HepG2 (cell line): ENCODE measurements around the gene KCNB1. TPM values are rescaled to one million over a fixed set of nuclear protein-coding genes. Genes with fewer than 3 reads are reported as not detected.

ENCODE experiments used
- ARNTL ChIP-seq: sonication (generic); formaldehyde crosslinking; IDR thresholded peaks from 2 replicates; pipeline ENCODE4 v1.4.0; 2020; ENCODE audit warnings: mild to moderate bottlenecking, missing genetic modification reagents
- DMTF1 ChIP-seq: sonication (generic); formaldehyde crosslinking; IDR thresholded peaks from 2 replicates; pipeline ENCODE4 v1.4.0; 2020; ENCODE audit warnings: mild to moderate bottlenecking, missing genetic modification reagents
- ETS1 ChIP-seq: sonication (generic); formaldehyde crosslinking; IDR thresholded peaks from 2 replicates; pipeline ENCODE4 v1.4.0; 2020; ENCODE audit warnings: missing genetic modification reagents
- FOXA1 ChIP-seq, 2 experiments: fragments of 450-650 bp in 1 of 2; sonication (generic) in 1 of 2; formaldehyde crosslinking in 1 of 2; IDR thresholded peaks; 2 replicates each; pipeline versions ENCODE4 v1.4.0 to v1.6.1; 2016 to 2020; ENCODE audit warnings: missing genetic modification reagents in 1 of 2
- GRHL1 ChIP-seq: sonication (generic); formaldehyde crosslinking; conservative IDR thresholded peaks from 2 replicates; pipeline ENCODE4 v1.8.0; 2022; ENCODE audit warnings: missing genetic modification reagents
- JARID2 ChIP-seq: sonication (generic); formaldehyde crosslinking; IDR thresholded peaks from 2 replicates; pipeline ENCODE4 v1.8.1; 2023; ENCODE audit warnings: missing genetic modification reagents, inconsistent platforms; ENCODE audit not compliant: insufficient replicate concordance
- MED1 ChIP-seq: sonication (generic); formaldehyde crosslinking; IDR thresholded peaks from 2 replicates; pipeline ENCODE4 v1.4.0; 2020; ENCODE audit warnings: missing genetic modification reagents
- MEIS2 ChIP-seq: sonication (generic); formaldehyde crosslinking; IDR thresholded peaks from 2 replicates; pipeline ENCODE4 v1.9.0; 2021; ENCODE audit warnings: mild to moderate bottlenecking, missing genetic modification reagents
- POLR2G ChIP-seq: fragments of 200-400 bp; formaldehyde crosslinking; IDR thresholded peaks from 2 replicates; pipeline ENCODE4 v1.6.1; 2018; ENCODE audit warnings: mild to moderate bottlenecking, low read depth, low read length, moderate library complexity
- PREB ChIP-seq: sonication (generic); formaldehyde crosslinking; IDR thresholded peaks from 2 replicates; pipeline ENCODE4 v1.4.0; 2020; ENCODE audit warnings: missing genetic modification reagents
- SCMH1 ChIP-seq: sonication (generic); formaldehyde crosslinking; IDR thresholded peaks from 2 replicates; pipeline ENCODE4 v1.9.0; 2021; ENCODE audit warnings: missing genetic modification reagents, mild to moderate bottlenecking, borderline replicate concordance
- SP1 ChIP-seq, 2 experiments: fragments of 450-650 bp in 1 of 2; sonication (generic) in 1 of 2; formaldehyde crosslinking in 1 of 2; IDR thresholded peaks; 2 replicates each; pipeline versions ENCODE4 v1.4.0 to v1.6.1; 2016 to 2020; ENCODE audit warnings: missing genetic modification reagents in 1 of 2
- SRY ChIP-seq: sonication (generic); formaldehyde crosslinking; IDR thresholded peaks from 2 replicates; pipeline ENCODE4 v1.8.0; 2022; ENCODE audit warnings: mild to moderate bottlenecking, missing genetic modification reagents
- THYN1 ChIP-seq: sonication (generic); formaldehyde crosslinking; IDR thresholded peaks from 2 replicates; pipeline ENCODE4 v1.8.1; 2023; ENCODE audit warnings: low read depth, mild to moderate bottlenecking, moderate library complexity, missing genetic modification reagents, borderline replicate concordance
- ZBTB10 ChIP-seq: sonication (generic); formaldehyde crosslinking; IDR thresholded peaks from 2 replicates; pipeline ENCODE4 v1.4.0; 2020; ENCODE audit warnings: missing genetic modification reagents, borderline replicate concordance
- ZBTB2 ChIP-seq: sonication (generic); formaldehyde crosslinking; IDR thresholded peaks from 2 replicates; pipeline ENCODE4 v1.8.0; 2022; ENCODE audit warnings: low read depth, missing genetic modification reagents
- ZKSCAN5 ChIP-seq: sonication (generic); formaldehyde crosslinking; IDR thresholded peaks from 2 replicates; pipeline ENCODE4 v1.5.1; 2020; ENCODE audit warnings: mild to moderate bottlenecking, missing genetic modification reagents
- ZNF451 ChIP-seq: sonication (generic); formaldehyde crosslinking; IDR thresholded peaks from 2 replicates; pipeline ENCODE4 v1.5.0; 2020; ENCODE audit warnings: mild to moderate bottlenecking, missing genetic modification reagents
- polyA plus RNA-seq, 8 experiments: library from polyadenylated mRNA; depleted of rRNA in 3 of 8; stranded (reverse) in 7 of 8; unstranded in 1 of 8; fragments of >200 nt; fragmentation: Illumina TruSeq in 4 of 8; extraction: Trizol in 4 of 8; gene quantifications; 2 replicates each; pipeline versions ENCODE4 v1.2.1 to v1.2.3, GENCODE V29; 2011 to 2016; ENCODE audit warnings: low read depth in 4 of 8, missing spikeins in 1 of 8, mixed read lengths in 1 of 8; ENCODE audit not compliant: insufficient read depth in 1 of 8
- total RNA-seq, 5 experiments: library from RNA; depleted of rRNA; stranded (reverse); fragments of >200 nt; fragmentation: Illumina TruSeq; extraction: Trizol; gene quantifications; 2 replicates each; pipeline ENCODE4 v1.2.3, GENCODE V29; 2016; ENCODE audit warnings: low read depth in 1 of 5

Gene KCNB1
- total and polyA plus RNA-seq, 2 of the 13 experiments (the other 11 are each of a cell fraction or from before 2014, with no cell fraction given) = 0.02 TPM; not detected in 1

- no peak for TF ChIP-seq PREB (CRISPR knock-in tag)
- TF ChIP-seq SP1 (IDR thresholded peaks at IDR 0.05) = no peak
- TF ChIP-seq SP1 (CRISPR knock-in tag; IDR thresholded peaks at IDR 0.05) = 0 out of 2 replicates have a peak, but pooled peaks have one; percentile 41
- no peak for TF ChIP-seq FOXA1 (IDR thresholded peaks at IDR 0.05)
- peak; percentile 14; the same call in 1 of the 2 replicates for TF ChIP-seq FOXA1 (CRISPR knock-in tag; IDR thresholded peaks at IDR 0.05)
- TF ChIP-seq ARNTL = peak; percentile 33; the same call in 1 of the 2 replicates
- TF ChIP-seq ZNF451 (CRISPR knock-in tag) = peak; percentile 83
- peak; percentile 91 for TF ChIP-seq ZBTB10 (CRISPR knock-in tag)
- TF ChIP-seq THYN1 (CRISPR knock-in tag) = no peak
- TF ChIP-seq GRHL1 (CRISPR knock-in tag) = no peak
- peak; percentile 83 for TF ChIP-seq JARID2 (CRISPR knock-in tag)
- peak; percentile 86; the same call in 1 of the 2 replicates for TF ChIP-seq SRY
- no peak for TF ChIP-seq SCMH1 (CRISPR knock-in tag)
- TF ChIP-seq ZBTB2 (CRISPR knock-in tag) = peak; percentile 67; the same call in 1 of the 2 replicates
- peak; percentile 53 for TF ChIP-seq MED1 (CRISPR knock-in tag)
- no peak for TF ChIP-seq POLR2G
- TF ChIP-seq MEIS2 (CRISPR knock-in tag) = peak; percentile 94
- no peak for TF ChIP-seq ETS1 (CRISPR knock-in tag)
- TF ChIP-seq ZKSCAN5 (CRISPR knock-in tag) = 0 out of 2 replicates have a peak, but pooled peaks have one; percentile 33
- TF ChIP-seq DMTF1 (CRISPR knock-in tag) = no peak
Measured at GRCh38 chr20:49482621-49483017, at the start of gene KCNB1 (continued).
